ENCODE data around the gene ELP4.

Gene ELP4

DNA sequence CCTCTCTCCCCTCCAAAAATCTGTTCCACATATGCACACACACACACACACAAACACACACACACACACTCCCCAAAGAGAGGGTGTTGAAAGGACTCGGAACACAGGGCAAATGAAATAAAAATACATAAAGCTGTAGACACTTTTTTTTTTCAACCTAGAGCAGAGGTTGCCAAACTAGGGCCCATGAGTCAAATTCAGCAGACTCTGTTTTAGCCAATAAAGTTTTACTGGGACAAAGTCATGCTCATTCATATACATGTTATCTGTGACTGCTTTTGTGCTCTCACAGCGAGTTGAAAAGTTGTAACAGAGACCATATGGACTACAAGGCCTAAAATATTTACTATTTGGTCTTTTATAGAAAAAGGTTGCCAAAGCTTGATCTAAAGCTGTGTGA, 9.0 kb upstream of the ELP4 start:
- DNase-seq (ENCODE audit: insufficient read length, low spot score): no peak
- FAIRE-seq: no peak
- TF ChIP-seq, protein P1, sequence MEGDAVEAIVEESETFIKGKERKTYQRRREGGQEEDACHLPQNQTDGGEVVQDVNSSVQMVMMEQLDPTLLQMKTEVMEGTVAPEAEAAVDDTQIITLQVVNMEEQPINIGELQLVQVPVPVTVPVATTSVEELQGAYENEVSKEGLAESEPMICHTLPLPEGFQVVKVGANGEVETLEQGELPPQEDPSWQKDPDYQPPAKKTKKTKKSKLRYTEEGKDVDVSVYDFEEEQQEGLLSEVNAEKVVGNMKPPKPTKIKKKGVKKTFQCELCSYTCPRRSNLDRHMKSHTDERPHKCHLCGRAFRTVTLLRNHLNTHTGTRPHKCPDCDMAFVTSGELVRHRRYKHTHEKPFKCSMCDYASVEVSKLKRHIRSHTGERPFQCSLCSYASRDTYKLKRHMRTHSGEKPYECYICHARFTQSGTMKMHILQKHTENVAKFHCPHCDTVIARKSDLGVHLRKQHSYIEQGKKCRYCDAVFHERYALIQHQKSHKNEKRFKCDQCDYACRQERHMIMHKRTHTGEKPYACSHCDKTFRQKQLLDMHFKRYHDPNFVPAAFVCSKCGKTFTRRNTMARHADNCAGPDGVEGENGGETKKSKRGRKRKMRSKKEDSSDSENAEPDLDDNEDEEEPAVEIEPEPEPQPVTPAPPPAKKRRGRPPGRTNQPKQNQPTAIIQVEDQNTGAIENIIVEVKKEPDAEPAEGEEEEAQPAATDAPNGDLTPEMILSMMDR (IDR thresholded peaks at IDR 0.05; ENCODE audit: insufficient read depth, missing control alignments): no peak

DNA sequence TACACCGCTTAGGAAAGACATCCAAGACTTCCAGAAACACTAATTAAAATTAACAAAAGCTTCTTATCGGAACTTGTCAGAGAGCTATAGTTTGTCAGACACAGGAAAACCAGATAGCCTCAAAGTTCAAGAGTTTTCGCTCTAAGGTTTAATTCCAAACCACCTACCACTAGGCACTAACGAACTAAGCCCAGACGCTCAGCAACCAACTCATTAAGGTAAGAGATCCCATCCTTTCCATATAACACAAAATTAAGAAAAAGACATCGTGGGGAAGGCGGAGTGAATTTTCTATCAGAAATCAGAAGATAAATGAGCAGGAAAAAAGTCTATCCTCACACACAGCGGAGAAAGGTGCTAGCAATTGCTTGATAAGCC, 527 bp upstream of the ELP4 start:
- TF ChIP-seq, protein P1 (IDR thresholded peaks at IDR 0.05; ENCODE audit: insufficient read depth, missing control alignments): no peak
- DNase-seq (ENCODE audit: insufficient read length, low spot score) (no peak), FAIRE-seq (no peak)

DNA sequence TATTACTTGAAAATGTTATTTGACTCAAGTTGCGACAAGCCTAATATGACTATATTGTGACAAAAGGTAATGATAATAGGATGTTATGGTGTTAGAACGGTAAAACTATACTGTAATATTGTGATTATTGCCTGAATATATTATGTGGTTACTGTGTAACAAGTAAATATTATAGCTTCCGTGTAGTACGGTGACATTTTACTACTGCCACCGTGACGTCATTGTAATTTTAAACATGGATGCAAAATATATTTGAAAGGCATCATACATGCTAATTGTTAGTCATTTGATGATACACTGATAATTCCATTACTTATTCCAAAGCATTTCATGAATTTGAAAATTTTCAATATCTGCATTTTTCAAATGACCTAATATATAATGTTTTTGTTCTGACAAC, 2.5 kb downstream of the ELP4 start:
- TF ChIP-seq, protein P1 (IDR thresholded peaks at IDR 0.05; ENCODE audit: insufficient read depth, missing control alignments): no peak
- no peak for DNase-seq (ENCODE audit: insufficient read length, low spot score)

DNA sequence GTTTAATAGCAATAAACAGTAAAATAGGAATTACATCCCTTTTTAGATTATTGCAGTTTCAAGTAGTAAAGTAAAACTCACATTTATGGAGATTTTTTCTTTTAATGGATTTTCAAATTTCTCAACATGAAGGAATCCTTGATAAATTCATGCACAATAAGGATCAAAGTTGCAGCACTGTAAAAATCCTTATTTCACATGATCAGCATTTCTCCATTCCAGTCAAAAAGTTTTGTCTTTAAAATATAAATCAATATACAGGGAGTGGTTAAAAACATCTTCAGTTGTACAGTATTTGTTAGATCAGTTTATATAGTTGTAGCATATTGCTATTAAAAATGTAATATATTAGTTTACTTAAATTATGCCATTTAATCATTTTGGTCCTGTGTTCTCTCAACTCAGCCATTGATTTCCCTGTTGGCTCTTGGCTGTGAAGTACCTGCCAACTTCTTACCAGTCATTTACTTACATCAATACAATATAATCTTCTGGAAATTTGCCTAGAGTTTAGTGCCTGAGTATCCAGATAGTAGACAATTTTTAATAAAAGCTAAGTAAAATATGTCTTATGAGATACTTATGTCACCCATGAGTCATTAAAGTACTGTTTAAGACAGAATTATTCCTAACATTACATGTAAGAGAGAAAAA, 12.1 kb downstream of the ELP4 start:
- TF ChIP-seq, protein P1 (IDR thresholded peaks at IDR 0.05; ENCODE audit: insufficient read depth, missing control alignments): no peak
- DNase-seq (ENCODE audit: insufficient read length, low spot score): no peak
- no peak for FAIRE-seq

More for the DNA sequence above, 2.5 kb downstream of the ELP4 start:
- no peak for FAIRE-seq

DNA sequence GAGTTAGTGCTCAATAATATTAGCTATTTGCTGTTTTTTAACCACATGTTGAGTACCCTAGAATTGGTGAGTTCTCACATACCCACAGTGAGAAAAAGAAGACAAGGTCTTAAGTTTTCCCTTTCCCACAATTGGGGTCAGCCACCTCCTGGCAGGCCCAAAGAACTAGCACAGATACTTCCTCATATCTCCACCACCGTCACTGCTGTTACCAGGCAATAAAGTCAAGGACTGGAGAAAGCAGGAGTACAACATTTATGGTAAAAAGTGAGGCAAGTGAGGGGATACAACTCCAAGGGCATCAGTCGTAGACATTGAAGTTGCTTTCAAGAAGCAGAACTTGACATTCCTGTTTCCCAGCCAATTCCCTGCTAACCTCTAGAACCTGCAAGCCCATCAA, 19.6 kb downstream of the ELP4 start:
- no peak for FAIRE-seq

DNA sequence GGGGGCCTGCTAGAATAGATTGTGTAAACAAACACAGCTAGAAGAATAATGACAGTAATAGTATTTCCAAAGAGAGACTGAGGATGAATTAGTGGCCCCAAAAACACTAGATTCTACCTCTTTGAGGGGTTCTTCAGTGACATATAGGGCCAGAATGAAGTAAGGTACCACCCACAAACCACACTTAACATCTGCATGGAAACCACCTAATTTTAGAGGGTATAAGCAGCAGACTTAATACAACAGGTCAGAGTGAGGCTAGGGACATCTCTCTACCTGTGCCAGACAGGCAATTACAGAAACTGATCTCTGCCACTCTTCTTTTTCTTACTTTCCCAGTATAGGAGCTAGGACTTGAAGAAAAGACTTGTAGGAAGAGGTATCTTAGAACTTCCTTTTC, 20.1 kb downstream of the ELP4 start:
- FAIRE-seq: no peak
- no peak for DNase-seq (ENCODE audit: insufficient read length, low spot score)
- TF ChIP-seq, protein P1 (IDR thresholded peaks at IDR 0.05; ENCODE audit: insufficient read depth, missing control alignments): no peak

More for the DNA sequence above, 19.6 kb downstream of the ELP4 start:
- DNase-seq (ENCODE audit: insufficient read length, low spot score): no peak
- TF ChIP-seq, protein P1 (IDR thresholded peaks at IDR 0.05; ENCODE audit: insufficient read depth, missing control alignments): no peak

DNA sequence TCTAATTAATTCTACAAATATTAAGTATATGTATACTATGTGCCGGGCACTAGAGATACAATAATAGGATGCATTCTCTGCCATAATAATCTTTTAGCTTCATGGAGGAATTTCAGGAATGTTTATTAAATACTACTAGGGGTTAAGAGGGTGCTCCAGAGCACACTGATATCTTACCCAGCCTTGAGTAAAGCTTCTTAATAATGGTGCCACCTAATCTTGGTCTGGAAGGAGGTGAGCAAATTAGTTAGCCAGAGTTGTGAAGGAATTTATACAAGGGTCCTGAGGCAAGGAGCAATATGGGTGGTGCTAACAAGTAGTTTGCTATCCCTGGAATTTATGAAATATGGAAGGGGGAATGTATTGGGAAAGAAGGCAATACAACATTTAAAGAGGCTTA, 21.7 kb downstream of the ELP4 start:
- FAIRE-seq (no peak), DNase-seq (ENCODE audit: insufficient read length, low spot score) (no peak)
- TF ChIP-seq, protein P1 (IDR thresholded peaks at IDR 0.05; ENCODE audit: insufficient read depth, missing control alignments): no peak
